NB4 (cell line): ENCODE results near the gene RNF2.
"Not testable (repeated sequence)": the region's sequence is repeated elsewhere in the genome, so short reads cannot be mapped to it uniquely, and the experiment has no call there.

Experiments used
- DNase-seq: peaks from one replicate; pipeline ENCODE4 v3.0.0; 2010; ENCODE audit warnings: low read depth
- H3K4me3 ChIP-seq: one replicate; pipeline ENCODE4 v1.5.1; 2011; ENCODE audit warnings: mild to moderate bottlenecking, low read depth, low read length, moderate library complexity
- CTCF ChIP-seq: IDR thresholded peaks from one replicate; pipeline ENCODE4 v1.5.1; 2012; ENCODE audit warnings: low read depth, low read length
- MYC ChIP-seq: IDR thresholded peaks from 2 replicates; pipeline ENCODE4 v1.6.1; 2011; ENCODE audit warnings: low read depth, low read length
- POLR2A ChIP-seq: IDR thresholded peaks from 2 replicates; pipeline ENCODE4 v1.6.1; 2011; ENCODE audit warnings: mild to moderate bottlenecking; ENCODE audit not compliant: insufficient read length; ENCODE audit errors: extremely low read depth
- TF ChIP-seq, protein P1 (sequence below): IDR thresholded peaks from 2 replicates; pipeline ENCODE4 v1.6.1; 2011; ENCODE audit warnings: low read depth, low read length

Gene RNF2

GRCh38 chr1:185044981-185045813, at the start of gene RNF2:
Gene RNF2, plus strand, starts transcription at chr1:185045558. Its CDS starts 41,996 bp downstream, at chr1:185087554.
- TF ChIP-seq, protein P1, sequence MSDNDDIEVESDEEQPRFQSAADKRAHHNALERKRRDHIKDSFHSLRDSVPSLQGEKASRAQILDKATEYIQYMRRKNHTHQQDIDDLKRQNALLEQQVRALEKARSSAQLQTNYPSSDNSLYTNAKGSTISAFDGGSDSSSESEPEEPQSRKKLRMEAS, result peak; percentile 83
- TF ChIP-seq POLR2A, result peak; percentile 41
- TF ChIP-seq CTCF, result no peak
- TF ChIP-seq MYC, result peak; percentile 78
- DNase-seq, result peak; percentile 88

GRCh38 chr1:184999974-185000373, 45.4 kb upstream of the RNF2 start:
- not testable (repeated sequence) for DNase-seq, H3K4me3 ChIP-seq

More at GRCh38 chr1:185044981-185045813, at the start of gene RNF2:
- H3K4me3 ChIP-seq, result peak within 1 kb of the TSS; percentile 67

DNA sequence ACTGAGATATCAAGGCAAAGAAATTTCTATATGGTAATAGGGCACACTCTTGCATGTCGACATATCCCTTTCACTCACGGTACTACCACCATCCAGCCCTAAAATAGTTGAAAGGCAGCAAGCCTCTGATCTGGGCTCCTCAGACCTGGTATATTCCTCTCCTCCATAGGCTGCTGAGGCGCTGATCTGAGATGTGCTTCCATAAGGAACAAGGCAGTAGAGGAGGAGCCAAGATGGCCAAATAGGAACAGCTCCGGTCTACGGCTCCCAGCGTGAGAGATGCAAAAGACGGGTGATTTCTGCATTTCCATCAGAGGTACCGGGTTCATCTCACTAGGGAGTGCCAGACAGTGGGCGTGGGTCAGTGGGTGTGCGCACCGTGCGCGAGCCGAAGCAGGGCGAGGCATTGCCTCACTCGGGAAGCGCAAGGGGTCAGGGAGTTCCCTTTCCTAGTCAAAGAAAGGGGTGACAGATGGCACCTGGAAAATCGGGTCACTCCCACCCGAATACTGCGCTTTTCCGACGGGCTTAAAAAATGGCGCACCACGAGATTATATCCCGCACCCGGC, 44.0 kb upstream of the RNF2 start:
- not testable (repeated sequence) for H3K4me3 ChIP-seq, DNase-seq

DNA sequence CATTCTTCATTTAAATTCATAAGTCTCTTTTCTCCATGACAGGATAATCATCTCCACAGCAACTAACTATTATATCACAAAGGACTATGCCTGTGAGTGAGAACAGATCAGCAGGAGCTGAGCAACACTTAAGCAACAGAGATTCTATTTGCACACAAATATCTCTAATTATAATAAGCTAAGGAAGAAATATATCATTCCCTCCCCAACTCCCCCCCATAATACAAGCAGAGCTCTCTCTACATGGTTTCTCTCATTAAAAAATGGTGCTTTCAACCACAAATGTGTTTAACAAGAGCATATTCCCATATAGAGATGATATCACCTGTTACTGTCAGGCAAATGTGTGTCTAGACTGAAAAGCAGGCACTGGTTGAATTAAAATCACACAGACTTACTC, 36.5 kb upstream of the RNF2 start:
- TF ChIP-seq POLR2A (no peak), MYC (no peak), CTCF (no peak)
- TF ChIP-seq, protein P1, result no peak
- DNase-seq, result no peak
- H3K4me3 ChIP-seq, result no peak overlapping the region

DNA sequence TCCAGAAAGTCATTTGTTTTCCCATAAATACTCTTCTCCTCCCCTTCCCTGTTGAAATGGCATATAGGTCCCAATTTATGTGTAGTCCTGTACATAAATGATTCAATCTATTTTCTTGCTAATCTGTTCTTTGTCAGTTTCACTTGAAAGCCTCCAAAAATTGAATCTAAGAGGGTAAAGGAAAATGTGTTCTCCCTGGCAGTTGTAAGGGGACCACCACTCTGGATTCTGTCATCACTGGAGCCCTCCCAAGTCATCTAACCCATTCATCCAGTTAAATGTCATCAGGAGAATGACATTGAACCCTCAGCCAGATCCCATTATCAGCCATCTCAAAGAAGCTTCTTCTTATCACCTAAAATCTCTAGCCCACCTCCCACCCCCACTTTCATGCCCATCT, 35.0 kb upstream of the RNF2 start:
- TF ChIP-seq POLR2A (no peak), CTCF (no peak), MYC (no peak)
- TF ChIP-seq, protein P1, result no peak
- no peak overlapping the region for H3K4me3 ChIP-seq
- DNase-seq, result no peak

- TF ChIP-seq CTCF, result no peak
- TF ChIP-seq, protein P1, result no peak
- no peak for TF ChIP-seq POLR2A
- TF ChIP-seq MYC, result no peak
- H3K4me3 ChIP-seq, result no peak overlapping the region
- no peak for DNase-seq
Observed at GRCh38 chr1:185014941-185015340, 30.4 kb upstream of the RNF2 start.

- no peak for DNase-seq
- no peak overlapping the region for H3K4me3 ChIP-seq
- TF ChIP-seq MYC, result no peak
- TF ChIP-seq, protein P1, result no peak
- TF ChIP-seq POLR2A, result no peak
- no peak for TF ChIP-seq CTCF
Observed at GRCh38 chr1:185015631-185016030, 29.7 kb upstream of the RNF2 start.
